ENCODE results near the gene AMBP. TPM values are rescaled to one million over a fixed set of nuclear protein-coding genes. Genes with fewer than 3 reads are reported as not detected.

Gene AMBP
- polyA plus RNA-seq, 1 of the 3 experiments (the other 2 are of a cell fraction), result 0.16 TPM

DNA sequence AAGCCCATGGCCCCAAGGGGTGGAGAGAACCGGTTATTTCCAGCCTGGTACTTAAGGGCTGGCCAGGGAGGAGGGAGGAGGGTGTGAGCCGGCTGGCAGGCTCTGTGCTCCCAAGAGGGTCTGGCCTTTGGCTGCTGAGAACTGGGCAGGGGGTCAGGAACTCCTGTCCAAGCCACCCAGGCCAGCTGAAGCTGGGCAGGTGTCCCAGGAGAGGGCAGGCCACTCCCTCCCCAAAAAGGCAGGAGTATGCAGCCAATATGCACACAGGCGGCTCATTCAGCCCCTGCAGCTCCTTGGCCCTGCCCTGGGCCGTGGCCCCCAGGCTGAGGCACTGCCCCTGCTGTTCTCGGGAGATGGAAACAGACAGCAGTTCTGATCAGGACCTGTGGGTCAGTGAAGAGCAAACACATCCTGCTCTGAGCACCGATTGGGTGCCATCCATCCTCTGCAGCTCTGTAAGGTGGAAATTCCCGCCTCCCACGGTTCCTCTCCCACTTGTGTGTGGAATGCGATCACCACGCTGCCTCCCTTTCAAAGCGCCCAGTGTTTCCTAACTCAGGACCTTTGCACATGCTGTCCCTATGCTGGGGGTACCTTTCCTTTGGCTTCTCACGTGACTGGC is 38.1 kb upstream of the AMBP start:
- Histone ChIP-seq H3K4me2 (no peak overlapping the region), H3K27me3 (ENCODE audit: insufficient read depth) (peaks cover 5% of the 10 kb centered on the region; the same call in 1 of the 2 replicates), H2AFZ (ENCODE audit: low read depth) (no peak overlapping the region), H3F3A (replicated peaks; ENCODE audit: insufficient read depth) (no peaks in the 10 kb centered on the region), H3K9me2 (no peaks in the 10 kb centered on the region), H3K4me3 (ENCODE audit: low read depth in 2 of 2, low read length in 1 of 2) (no peak overlapping the region), H3K4me1 (ENCODE audit: control insufficient read depth in 1 of 2, insufficient read depth in 2 of 2, low read depth in 1 of 2, low read length in 1 of 2) (no peaks in the 10 kb centered on the region; a peak in 1 of 4 replicates), H3K9me3 (no peaks in the 10 kb centered on the region), H4K20me1 (ENCODE audit: insufficient read depth) (no peaks in the 10 kb centered on the region), H3K9ac (no peak overlapping the region), H3K27ac (ENCODE audit: low read depth in 2 of 2, low read length in 1 of 2) (no peak overlapping the region), H3K79me2 (ENCODE audit: insufficient read depth) (no peaks in the 10 kb centered on the region), H3K36me3 (replicated peaks in 1 of 2; ENCODE audit: control insufficient read depth in 1 of 2, insufficient read depth in 2 of 2, low read length in 1 of 2) (no peaks in the 10 kb centered on the region)
- POLR2A ChIA-PET, result no interaction called here
- TF ChIP-seq GABPA (IDR thresholded peaks at IDR 0.05; ENCODE audit: low read depth), result no peak
- TF ChIP-seq, protein P1, sequence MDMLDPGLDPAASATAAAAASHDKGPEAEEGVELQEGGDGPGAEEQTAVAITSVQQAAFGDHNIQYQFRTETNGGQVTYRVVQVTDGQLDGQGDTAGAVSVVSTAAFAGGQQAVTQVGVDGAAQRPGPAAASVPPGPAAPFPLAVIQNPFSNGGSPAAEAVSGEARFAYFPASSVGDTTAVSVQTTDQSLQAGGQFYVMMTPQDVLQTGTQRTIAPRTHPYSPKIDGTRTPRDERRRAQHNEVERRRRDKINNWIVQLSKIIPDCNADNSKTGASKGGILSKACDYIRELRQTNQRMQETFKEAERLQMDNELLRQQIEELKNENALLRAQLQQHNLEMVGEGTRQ (IDR thresholded peaks at IDR 0.05; ENCODE audit: borderline replicate concordance, low read depth, low read length), result no peak
- no peak for TF ChIP-seq RXRA (IDR thresholded peaks at IDR 0.05; ENCODE audit: borderline replicate concordance, low read depth)
- no peak for TF ChIP-seq RFX5 (IDR thresholded peaks at IDR 0.05; ENCODE audit: low read length)
- TF ChIP-seq FOSL2 (IDR thresholded peaks at IDR 0.05; ENCODE audit: borderline replicate concordance, low read depth), result no peak
- no peak for TF ChIP-seq RAD21 (IDR thresholded peaks at IDR 0.05; ENCODE audit: low read length)
- no peak for TF ChIP-seq TEAD4 (IDR thresholded peaks at IDR 0.05; ENCODE audit: borderline replicate concordance, insufficient read depth)
- TF ChIP-seq TAF1 (IDR thresholded peaks at IDR 0.05; ENCODE audit: borderline replicate concordance, low read depth, low read length), result no peak
- no peak for TF ChIP-seq MEF2A (IDR thresholded peaks at IDR 0.05; ENCODE audit: borderline replicate concordance, low read depth)
- TF ChIP-seq ELF1 (IDR thresholded peaks at IDR 0.05), result no peak
- TF ChIP-seq JUND (IDR thresholded peaks at IDR 0.05), result no peak
- TF ChIP-seq CHD2 (IDR thresholded peaks at IDR 0.05; ENCODE audit: low read length, partially characterized antibody), result no peak
- TF ChIP-seq TCF12 (IDR thresholded peaks at IDR 0.05), result no peak
- TF ChIP-seq FOXJ3 (CRISPR knock-in tag; IDR thresholded peaks at IDR 0.05), result no peak
- TF ChIP-seq, protein P2, sequence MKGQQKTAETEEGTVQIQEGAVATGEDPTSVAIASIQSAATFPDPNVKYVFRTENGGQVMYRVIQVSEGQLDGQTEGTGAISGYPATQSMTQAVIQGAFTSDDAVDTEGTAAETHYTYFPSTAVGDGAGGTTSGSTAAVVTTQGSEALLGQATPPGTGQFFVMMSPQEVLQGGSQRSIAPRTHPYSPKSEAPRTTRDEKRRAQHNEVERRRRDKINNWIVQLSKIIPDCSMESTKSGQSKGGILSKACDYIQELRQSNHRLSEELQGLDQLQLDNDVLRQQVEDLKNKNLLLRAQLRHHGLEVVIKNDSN (IDR thresholded peaks at IDR 0.05; ENCODE audit: borderline replicate concordance, low read depth), result no peak
- TF ChIP-seq RCOR1 (IDR thresholded peaks at IDR 0.05; ENCODE audit: low read length), result no peak
- CTCF ChIA-PET, result interaction anchor here (1.0 to 5.0 kb wide), 3 partner anchors 9 to 175 kb away, joined by 3 to 28 read pairs (median 5); no protein-coding TSS in a partner anchor
- WGBS (ENCODE audit: low lambda C conversion rate), result 71% methylated on average over 9 of the region's 12 CpGs
- no peak for DNase-seq

DNA sequence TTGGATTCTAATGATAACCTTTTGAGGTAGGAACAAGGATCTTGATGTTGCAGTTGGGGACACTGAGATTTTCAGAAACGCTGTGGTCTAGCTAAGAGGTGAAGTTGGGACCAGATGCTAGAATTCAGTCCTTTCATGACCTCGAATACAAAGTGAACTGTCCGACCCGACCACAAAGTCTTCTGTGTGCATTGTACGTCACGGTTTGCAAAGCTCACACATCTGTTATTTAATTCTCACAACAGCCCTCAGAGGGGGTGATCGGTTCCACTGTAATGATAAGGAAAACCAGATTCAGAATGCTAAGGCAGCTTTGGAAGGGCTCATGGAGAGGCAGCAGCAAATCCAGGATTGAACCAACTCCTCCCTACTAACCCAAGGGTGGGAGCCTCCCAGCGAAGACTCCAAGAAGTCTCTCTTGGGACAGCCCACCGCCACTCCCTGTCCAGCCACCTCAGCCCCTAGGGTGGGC is 37.6 kb upstream of the AMBP start:
- 70% methylated on average over 9 of the region's 9 CpGs for WGBS (ENCODE audit: low lambda C conversion rate)
- Histone ChIP-seq H3K79me2 (ENCODE audit: insufficient read depth) (no peaks in the 10 kb centered on the region), H3K9ac (no peak overlapping the region), H3K9me3 (no peaks in the 10 kb centered on the region), H2AFZ (ENCODE audit: low read depth) (no peak overlapping the region), H3K9me2 (no peaks in the 10 kb centered on the region), H3K4me1 (ENCODE audit: control insufficient read depth in 1 of 2, insufficient read depth in 2 of 2, low read depth in 1 of 2, low read length in 1 of 2) (no peaks in the 10 kb centered on the region; a peak in 1 of 4 replicates), H3K36me3 (replicated peaks in 1 of 2; ENCODE audit: control insufficient read depth in 1 of 2, insufficient read depth in 2 of 2, low read length in 1 of 2) (no peaks in the 10 kb centered on the region), H4K20me1 (ENCODE audit: insufficient read depth) (no peaks in the 10 kb centered on the region), H3K4me2 (no peak overlapping the region), H3K4me3 (ENCODE audit: low read depth in 2 of 2, low read length in 1 of 2) (no peak overlapping the region), H3K27me3 (ENCODE audit: insufficient read depth) (peaks cover 5% of the 10 kb centered on the region; the same call in 1 of the 2 replicates), H3K27ac (ENCODE audit: low read depth in 2 of 2, low read length in 1 of 2) (no peak overlapping the region), H3F3A (replicated peaks; ENCODE audit: insufficient read depth) (no peaks in the 10 kb centered on the region)
- ChIA-PET CTCF (interaction anchor here (1.0 to 5.0 kb wide), 4 partner anchors 8 to 176 kb away, joined by 3 to 28 read pairs (median 15); no protein-coding TSS in a partner anchor), POLR2A (no interaction called here)
- no peak for DNase-seq
- TF ChIP-seq, protein P2 (IDR thresholded peaks at IDR 0.05; ENCODE audit: borderline replicate concordance, low read depth), result no peak
- TF ChIP-seq JUND (IDR thresholded peaks at IDR 0.05) (no peak), MEF2A (IDR thresholded peaks at IDR 0.05; ENCODE audit: borderline replicate concordance, low read depth) (no peak), GATA2 (CRISPR knock-in tag; IDR thresholded peaks at IDR 0.05) (no peak), TCF12 (IDR thresholded peaks at IDR 0.05) (no peak), GABPA (IDR thresholded peaks at IDR 0.05; ENCODE audit: low read depth) (no peak), FOSL2 (IDR thresholded peaks at IDR 0.05; ENCODE audit: borderline replicate concordance, low read depth) (no peak), RFX5 (IDR thresholded peaks at IDR 0.05; ENCODE audit: low read length) (no peak)
- TF ChIP-seq, protein P3, sequence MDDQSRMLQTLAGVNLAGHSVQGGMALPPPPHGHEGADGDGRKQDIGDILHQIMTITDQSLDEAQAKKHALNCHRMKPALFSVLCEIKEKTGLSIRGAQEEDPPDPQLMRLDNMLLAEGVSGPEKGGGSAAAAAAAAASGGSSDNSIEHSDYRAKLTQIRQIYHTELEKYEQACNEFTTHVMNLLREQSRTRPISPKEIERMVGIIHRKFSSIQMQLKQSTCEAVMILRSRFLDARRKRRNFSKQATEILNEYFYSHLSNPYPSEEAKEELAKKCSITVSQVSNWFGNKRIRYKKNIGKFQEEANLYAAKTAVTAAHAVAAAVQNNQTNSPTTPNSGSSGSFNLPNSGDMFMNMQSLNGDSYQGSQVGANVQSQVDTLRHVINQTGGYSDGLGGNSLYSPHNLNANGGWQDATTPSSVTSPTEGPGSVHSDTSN (IDR thresholded peaks at IDR 0.05), result no peak
- TF ChIP-seq, protein P4, sequence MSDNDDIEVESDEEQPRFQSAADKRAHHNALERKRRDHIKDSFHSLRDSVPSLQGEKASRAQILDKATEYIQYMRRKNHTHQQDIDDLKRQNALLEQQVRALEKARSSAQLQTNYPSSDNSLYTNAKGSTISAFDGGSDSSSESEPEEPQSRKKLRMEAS (IDR thresholded peaks at IDR 0.05; ENCODE audit: low read depth), result no peak
